Stimulated activated CD8-positive, alpha-beta memory T cell treated with anti-CD3 and anti-CD28 coated beads, Interleukin-15, amount 100 ng/mL, for 1 hour (primary cell): ENCODE measurements around the gene AFF3.

ENCODE experiments used
- DNase-seq: peaks from one replicate; pipeline ENCODE4 v3.0.0-alpha.2; 2020; ENCODE audit warnings: low read depth

The AFF3 gene

GRCh38 chr2:99926986-99927385, 215.4 kb downstream of the AFF3 start:
- no peak for DNase-seq

GRCh38 chr2:99925960-99926359, 216.4 kb downstream of the AFF3 start:
- DNase-seq: no peak

- no peak for DNase-seq
These were observed 219.7 kb downstream of the AFF3 start for GRCh38 chr2:99922664-99923063.

DNA sequence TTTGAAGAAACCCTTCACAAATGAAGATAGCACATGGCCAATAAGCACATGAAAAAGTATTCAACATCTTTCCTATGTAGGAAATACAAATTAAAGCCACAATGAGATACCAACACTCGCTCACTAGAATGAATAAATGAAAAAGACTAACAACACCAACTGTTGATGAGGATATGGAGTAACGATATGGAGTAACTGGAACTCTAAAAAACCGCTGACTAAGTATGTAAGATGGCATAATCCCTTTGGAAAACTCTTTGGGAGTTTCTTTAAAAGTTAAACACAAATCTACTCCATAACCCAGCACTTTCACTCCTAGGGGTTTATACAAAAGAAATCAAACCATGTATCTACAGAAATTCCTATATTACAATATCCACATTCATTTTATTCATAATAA, 220.5 kb downstream of the AFF3 start:
- no peak for DNase-seq

DNA sequence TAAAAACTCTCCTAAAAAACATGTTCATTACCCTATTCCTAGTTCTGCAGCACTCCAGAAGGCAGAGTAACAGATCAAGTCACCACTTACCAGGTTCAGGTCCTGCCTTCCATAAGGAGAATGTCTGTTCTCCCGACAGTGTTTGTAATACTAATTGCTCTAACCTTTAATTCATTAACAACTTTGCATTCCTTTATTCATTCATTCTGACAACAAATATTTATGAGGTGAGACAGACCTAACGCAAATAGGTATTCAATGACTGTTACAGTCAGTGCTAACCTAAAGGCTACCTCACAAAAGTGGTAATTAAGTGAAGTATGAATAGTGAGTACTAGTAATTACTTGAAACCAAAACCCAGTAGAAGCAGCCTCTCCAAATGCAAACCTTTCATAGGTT, 224.0 kb downstream of the AFF3 start:
- DNase-seq: no peak

- DNase-seq: no peak
These were observed 227.2 kb downstream of the AFF3 start for GRCh38 chr2:99915108-99915675.

DNA sequence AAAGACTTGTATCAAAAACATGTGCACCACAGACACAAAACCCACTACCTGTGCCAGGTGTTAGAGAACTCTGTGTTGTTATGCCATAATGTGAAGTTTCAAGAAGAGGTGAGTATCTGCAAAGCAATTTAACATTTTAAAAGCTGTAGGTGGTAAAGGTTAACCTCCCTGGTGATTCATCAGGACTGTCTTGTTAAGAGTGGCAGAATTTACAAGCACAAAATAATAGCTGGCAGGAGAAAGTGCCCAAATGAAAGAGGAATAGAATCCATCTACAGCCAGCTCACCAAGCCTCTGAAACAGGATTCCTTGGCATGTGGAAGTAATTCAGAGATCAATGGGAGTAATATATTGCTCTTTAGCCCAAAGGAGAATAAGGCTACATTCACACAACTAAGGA, 230.7 kb downstream of the AFF3 start:
- no peak for DNase-seq

GRCh38 chr2:99910902-99911301, 231.5 kb downstream of the AFF3 start:
- DNase-seq: no peak

DNA sequence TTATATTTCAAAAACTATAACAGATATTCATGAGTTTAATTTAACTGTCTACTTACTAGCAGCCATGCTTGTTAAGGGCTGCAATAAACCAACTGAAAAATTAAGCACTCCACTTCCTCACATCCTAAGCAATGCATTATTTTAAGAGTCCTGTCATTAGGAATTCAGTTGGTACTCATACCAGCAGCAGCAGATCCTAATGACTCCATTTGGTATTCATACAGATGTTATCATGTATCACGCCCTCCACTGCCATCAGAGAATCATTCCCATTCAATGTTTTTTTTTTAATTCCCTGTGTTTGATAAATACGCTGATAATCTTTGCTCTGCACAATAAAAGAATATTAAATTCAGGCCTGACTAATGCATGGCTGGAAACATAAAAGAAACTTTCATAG, 236.8 kb downstream of the AFF3 start:
- no peak for DNase-seq

GRCh38 chr2:99905025-99905424, 237.4 kb downstream of the AFF3 start:
- no peak for DNase-seq

DNA sequence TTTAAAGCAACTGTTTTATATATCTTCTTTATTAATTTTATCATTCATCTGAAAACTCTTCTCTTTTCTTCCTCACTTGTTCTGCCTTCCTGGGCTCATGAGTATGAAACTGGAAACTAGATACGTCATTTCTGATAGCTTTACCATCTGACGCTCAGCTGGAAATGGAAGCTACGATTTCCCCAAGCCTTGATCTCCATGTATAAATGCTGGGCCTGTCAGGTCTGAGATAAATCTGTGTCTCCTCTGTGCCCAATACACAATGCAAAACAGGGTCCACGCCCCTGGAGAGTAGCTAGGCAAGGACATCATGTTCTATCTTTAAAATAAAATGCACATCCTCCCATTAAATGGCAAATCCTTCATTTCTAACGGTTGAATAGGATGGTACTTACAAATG, 238.4 kb downstream of the AFF3 start:
- no peak for DNase-seq

GRCh38 chr2:99900556-99900955, 241.8 kb downstream of the AFF3 start:
- DNase-seq: no peak

DNA sequence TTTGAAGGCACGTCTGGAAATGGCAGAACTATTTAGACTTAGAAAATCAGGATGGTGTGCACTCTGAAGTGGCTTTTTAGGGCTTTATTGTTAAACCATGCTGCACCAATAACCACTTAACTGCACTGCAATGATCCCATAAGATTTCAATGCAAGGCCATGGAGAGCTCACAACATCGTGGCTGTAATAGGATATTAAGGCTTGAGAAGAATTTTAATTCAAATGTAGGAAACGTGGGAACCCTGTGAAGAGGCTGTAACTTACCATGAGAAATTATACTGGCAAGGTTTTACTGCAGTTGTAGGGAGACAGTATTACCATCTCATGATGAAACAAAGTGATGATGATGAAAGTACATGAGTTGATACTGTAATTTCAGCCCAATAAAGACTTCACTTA, 242.5 kb downstream of the AFF3 start:
- DNase-seq: no peak

- no peak for DNase-seq
These were observed 243.1 kb downstream of the AFF3 start for GRCh38 chr2:99899058-99899855.

- no peak for DNase-seq
These were observed 243.9 kb downstream of the AFF3 start for GRCh38 chr2:99898336-99899048.

DNA sequence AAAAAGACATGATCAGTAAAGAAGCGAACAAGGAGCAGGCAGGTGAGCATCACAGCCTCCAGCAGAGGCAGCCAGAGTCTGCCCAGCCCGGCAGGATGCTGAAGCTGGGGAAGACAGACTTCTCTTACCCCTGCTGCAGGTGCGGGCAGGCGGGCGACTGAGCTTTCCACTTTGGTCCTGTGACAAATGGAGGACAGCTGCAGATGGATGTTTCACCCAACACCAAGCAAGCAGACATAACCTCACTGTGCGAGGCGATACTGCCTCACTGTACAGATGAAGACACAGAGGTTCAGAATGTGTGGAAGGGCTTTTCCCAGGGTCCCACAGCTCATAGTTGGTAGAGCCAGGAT, 251.0 kb downstream of the AFF3 start:
- DNase-seq: no peak

DNA sequence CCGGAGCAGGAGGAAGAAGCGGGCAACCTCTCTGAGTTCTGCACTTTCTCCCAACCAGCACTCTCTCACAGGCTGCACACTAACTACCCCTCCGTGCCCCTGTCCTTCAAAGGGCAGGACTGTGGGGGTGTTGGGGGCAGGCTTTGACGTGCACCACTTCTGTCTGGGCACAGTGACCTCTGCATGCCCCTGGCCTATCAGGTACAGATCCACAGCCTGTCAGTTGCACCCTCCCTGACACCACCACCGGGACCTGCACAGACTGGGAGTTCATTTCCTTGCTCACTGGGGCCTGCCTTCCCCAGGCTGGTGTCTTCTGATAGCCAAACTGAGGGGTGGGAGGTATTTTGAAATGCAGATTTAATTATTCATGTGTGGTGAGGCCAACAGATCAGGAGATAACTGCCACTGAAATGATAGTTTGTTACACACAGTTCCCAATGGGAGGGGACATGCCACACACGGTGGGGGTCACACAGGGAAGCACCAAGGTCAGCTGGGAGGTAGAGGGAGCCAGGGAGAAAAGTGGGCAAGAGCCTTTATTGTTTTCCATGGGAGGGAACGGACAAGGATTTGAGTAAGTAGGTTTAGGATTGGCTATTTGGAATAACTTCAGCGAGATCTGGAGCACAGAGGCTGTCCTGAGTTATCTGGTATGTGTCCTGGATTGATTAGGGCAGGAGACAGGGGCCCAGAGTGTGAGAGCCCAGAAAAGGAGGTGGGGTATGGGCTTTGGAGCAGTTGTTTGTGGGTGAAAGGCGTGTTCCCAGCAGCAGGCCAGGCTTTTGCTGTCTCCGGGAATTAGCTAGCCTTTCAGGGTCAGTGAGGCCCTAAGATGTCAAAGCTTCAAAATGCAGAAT, 251.6 kb downstream of the AFF3 start:
- DNase-seq: no peak

DNA sequence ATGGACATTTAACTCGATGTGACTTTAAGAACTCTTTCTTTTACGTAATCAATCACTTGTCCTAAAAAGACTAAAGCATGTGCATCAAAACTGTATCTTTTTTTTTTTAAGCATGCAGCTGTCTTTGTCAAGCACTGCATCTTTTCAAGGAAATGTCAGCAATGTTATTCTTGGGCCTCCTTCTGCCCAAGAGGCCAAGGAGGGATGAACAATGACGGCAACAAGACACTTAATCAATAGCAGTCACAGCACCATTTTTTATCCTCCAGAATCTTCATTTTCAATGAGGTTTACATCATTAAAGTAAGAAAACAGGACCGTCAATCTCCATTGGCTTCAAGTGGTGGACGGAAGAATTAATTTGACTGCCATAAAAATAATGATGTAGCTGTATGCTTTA, 253.8 kb downstream of the AFF3 start:
- DNase-seq: no peak

DNA sequence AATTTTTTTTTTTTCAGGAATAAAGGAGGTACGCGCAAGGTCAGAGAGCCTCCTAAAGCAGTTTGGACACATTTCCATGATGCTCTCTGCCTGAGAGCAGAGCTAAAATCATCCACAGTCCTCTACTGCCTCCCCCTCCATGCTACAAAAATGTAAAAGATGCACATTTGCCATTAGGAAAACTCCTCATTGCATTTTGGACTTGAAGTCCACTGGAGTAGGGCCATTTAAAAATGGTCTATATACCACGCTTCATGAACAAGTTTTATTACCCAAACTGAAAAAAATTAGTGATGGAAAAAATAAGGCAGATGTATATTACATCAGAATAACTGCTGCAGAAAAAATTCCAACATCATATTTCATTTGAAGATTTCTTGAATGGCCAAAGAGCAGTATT, 256.0 kb downstream of the AFF3 start:
- DNase-seq: no peak

- no peak for DNase-seq
These were observed 259.0 kb downstream of the AFF3 start for GRCh38 chr2:99883358-99883757.

DNA sequence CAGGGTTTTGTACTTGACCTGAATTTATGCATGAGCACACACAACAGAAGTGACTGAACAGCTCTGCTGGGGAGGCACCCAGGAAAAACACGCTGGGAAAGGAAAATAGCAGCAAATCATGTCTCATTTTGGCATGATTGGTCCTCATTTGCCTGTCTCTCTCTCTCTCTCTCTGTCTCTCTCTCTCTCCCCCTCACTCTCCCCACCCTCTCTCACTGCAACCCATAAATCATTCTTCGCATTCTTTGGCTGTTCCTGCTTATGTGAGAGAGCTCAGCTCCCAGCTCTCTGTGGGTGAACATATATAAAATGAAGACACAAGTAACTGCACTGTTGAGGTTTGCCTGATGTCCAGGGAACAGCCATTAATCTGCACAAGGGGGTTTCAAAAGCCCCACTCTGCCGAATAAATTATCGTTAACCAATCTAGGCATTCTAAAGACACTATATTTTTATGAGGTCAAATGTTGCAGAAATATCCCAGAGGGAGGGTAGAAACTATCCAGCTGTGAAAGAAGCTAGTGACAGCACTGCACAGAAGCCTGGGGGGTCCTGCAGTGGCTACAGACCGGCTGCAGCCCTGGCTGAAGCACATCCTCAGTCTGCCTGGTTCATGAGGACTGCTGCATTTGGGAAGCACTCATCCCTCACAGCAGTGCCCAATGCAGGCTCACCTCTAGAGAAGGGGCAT, 260.3 kb downstream of the AFF3 start:
- DNase-seq: no peak

GRCh38 chr2:99880964-99881294, 261.5 kb downstream of the AFF3 start:
- no peak for DNase-seq
